ELF-1 (cell line): ENCODE data around the gene GRHPR.
"Not testable (repeated sequence)": the region's sequence is repeated elsewhere in the genome, so short reads cannot be mapped to it uniquely, and the experiment has no call there.

Experiments
- DNase-seq: peaks from one replicate; pipeline ENCODE4 v3.0.0-alpha.2; 2016; ENCODE audit warnings: low read depth, low spot score

Gene GRHPR

DNA sequence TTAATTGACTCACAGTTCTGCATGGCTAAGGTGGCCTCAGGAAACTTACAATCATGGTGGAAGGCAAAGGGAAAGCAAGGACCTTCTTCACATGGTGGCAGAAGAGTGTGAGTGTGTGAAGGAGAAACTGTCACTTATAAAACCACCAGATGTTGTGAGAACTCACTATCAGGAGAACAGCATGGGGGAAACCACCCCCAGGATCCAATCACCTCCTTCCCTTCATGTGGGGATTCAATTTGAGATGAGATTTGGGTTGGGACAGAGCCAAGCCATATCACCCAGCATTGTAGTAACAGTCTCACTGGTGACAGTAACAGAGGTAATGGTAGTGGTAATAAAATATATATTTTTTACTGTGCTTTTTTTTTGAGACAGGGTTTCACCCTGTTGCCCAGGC, 24.6 kb downstream of the GRHPR start:
- no peak for DNase-seq

DNA sequence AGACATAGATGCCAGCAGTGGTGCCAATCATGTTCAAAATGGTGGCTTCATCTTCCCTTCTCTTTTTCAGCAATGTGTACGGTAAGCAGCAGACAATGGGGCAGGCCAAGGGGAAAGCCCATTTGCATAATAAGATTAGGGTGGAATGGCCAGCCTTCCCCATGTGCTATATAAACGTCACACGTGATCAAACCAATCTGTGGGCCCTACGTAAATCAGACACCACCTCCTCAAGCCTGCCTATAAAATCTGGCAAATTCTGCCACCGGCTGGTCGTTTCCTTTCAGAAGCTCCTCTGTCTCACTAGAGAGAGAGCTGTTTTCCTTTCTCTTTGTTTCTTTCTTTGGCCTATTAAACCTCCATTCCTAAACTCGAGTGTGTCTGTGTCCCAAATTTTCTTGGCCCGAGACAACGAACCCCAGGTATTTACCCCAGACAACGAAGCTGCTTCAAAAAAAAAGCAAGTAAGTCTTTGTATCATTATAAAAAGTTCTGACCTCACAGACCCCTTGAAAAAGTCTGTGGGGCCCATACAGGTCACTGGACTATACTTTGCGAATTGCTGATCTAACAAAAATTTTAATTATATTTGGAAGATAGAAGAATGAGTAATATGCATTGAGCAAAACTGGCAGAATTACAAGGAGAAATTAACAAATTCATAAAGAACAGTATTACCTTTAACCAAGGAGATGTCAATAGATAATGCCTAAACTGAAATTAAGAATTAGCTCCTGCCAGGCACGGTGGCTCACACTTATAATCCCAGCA, 27.6 kb downstream of the GRHPR start:
- DNase-seq, result peak; percentile 60

DNA sequence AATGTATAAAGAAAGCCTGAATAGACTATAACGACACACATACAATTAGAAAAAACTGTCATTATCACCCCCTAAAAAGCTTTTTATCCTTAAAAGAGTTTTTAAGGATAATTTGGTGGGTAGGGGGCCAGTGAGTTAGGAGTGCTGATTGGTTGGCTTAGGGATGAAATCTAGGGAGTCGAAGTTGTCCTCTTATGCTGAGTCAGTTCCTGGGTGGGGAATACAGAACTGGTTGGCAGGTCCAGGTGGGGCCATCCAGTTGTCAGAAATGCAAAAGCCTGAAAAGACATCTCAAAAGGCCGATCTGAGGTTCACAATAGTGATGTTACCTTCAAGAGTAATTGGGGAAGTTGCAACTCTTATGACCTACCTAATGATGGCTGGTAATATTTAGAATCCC, 29.1 kb downstream of the GRHPR start:
- DNase-seq, result no peak

DNA sequence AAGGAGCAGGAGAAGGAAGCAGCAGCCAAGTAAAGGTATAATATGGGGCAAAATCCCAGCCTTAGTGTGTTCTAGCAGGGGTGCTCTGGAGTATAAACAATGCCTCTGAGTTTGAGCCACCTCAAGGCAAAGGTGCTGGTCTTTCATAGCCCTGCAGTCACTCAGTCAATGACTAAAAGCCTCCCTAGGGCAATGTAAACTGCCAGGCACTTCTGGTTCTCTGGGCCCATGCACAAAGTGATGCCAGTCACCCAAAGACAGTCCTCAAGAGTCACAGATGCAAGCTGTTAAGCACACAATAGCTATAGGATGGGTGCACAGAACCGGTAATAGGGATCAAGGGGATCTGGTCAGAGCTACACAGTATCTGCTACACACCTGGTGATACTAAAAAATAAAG, 30.1 kb downstream of the GRHPR start:
- DNase-seq, result no peak

DNA sequence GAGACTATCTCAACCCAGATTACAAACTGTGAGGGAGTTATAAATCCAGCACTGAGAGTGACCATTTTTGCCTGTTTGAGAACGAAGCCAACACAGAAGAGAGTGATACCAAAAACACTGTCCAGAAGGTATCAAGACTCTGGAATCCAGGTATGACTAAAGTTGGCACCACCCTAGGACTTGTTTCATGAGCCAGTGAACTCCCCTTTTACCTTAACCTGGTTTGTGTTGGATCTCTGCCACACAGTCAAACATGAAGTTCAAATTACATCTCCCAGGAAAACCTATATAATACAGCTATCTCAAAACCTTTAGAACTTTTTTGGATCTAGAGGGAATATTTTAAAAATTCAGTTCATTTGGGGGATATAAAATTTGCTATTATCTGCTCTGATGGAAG, 31.3 kb downstream of the GRHPR start:
- no peak for DNase-seq

DNA sequence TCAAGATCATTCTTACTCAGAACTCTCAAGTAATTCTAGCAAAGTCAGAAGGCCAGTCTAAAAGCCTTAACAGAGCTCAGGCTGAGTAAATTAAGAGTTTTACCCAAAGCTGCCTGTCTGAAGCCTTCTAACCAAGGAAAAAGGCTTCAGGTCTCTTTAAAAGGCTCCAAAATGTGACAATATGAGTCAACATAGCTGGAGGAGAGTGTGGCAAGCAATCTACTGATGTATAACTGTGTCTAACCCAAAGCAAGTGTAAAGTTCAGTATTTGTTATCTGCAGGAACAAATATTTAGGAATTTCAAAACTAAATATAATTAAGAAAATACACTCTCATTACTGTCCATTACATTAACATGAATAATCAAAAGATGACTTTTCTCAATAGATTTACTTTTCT, 31.7 kb downstream of the GRHPR start:
- DNase-seq, result no peak

DNA sequence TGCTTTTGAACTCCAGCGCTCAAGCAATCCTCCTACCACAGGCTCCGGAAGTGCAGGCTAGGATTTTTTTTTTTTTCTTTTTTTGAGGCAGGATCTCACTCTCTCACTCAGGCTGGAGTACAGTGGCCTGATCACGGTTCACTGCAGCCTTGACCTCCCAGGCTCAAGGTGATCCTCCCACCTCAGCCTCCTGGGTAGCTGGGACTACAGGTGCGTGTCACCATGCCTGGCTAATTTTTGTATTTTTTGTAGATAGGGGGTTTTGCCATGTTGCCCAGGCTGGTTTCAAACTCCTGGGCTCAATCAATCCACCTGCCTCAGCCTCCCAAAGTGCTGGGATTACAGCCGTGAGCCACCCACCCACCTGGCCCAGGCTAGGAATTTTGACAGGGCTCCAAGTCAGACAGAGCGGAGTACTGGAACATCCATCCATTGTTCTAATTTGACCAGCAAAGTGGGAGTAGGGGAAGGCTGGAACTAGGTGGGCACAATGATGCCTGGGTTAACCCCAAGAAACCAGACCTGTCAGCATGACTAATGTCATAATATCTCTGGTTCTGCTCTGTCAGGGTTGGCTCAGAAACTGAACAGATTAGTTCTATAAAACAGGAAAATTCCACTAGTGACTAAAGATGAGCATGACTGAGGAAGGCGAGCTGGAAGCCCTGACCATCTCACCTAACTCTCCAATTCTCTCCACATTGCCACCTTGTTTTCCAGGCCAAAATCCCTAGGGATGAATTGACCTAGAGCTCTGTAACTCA, 33.6 kb downstream of the GRHPR start:
- no peak for DNase-seq

DNA sequence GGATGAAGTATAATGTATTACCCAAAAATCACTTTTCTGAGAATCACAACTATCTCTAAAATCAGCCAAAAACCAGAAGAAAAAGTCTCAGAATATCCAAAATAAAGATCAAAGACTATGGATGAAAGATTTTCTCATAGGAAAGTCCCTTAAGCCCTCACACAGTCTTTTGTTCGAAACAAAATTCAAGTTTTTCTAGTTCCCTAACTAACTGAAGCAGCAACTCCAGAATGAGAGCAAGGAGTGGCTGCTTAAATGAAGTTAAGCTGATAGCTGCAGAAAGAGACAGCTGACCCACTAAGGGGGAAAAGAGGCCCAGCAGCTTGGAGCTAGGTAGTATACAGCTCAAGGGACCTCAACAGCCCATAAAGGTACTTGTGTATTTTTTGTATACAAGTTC, 34.3 kb downstream of the GRHPR start:
- DNase-seq, result no peak

DNA sequence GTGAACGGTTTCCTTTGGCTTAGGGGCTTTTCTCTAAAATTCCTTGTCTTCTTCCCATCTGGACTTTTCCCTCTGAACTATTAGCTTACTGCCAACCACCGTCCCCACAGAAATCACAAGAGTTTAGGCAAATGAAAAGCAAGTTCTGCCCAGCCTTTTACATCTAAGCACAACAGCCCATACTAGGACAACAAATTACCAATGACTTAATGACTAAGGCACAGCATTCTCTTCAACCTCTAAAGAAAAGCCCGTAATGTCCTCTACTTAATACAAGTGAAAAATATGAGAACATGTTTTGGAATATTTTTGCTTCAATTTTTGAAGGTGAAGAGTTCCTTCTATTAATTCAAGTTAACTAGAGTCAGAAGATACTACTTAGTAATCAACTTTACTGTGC, 41.5 kb downstream of the GRHPR start:
- no peak for DNase-seq

DNA sequence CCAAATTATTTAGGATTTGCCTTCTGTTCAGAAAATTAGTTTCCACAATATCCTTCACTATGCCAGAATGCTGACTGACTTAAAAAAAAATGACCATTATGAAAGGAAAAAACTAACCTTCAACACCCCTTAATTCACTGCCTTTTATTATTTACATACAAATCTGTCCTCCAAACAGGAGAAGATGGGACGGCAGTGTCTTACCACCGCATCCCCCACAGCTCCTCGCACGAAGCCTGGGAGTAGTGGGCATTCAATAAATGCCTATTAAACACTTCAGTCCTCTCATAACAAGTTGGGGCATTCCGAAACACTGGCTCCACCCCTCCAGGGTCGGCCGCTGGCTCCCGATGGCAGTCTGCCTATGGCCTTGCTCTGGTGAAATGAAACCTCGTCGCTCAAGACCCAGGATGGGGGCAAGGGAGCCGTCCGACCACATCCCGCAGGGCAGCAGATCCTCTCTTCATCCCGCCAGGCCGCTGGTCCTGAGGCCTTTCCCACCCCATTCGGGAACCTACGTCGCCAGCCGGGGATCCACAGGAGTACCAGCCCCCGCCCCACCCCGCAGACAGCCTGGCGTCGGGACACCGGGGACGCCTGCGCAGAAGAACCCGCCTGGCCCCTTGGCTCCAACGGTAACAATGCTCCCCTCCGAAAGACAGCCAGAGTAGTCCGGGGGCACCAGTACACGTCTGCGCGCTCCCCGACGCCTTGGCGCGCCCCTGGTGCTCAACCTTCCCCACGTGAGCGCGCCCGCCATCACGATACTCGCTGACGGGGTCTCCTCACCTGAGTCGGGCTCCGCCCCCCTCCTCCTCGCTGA, 42.1 kb downstream of the GRHPR start:
- no peak for DNase-seq

DNA sequence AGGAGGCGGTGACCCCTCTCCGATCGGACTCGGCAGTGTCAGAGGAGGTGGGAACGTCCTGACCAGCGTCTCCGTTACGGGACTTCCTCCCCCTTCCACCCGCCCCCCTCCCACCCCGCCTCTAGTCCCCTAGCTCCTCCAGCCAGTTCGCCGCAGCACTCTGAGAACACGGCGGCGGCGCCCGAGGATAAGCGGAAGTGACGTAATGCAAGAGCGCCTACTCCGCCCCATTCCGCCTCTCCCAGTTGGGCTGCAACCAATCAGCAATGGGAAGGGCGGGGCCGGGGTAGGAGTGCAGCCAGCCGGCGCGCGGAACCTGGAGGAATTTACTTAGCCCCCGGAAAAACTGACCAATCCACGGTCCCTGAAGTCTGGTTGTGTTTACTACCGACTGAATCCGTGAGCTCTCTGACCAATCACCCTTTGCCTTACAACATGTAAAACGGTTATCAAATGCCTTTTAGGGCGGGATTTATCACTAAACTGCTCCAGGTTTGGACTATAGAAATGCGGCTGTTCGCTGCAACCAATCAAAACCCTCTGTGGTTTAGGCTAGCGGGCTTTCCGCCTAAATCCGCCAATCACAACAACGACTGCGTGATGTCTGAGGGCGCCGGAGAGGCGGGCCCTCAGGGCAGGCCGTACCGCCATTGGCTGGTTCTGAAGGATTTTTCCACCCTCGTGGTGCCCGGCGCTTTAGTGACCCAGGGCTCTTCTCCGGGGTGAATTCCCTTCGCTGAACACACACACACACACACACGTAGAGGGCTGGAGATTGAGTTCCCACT, 42.9 kb downstream of the GRHPR start, which contains the start of gene ZBTB5:
Gene ZBTB5 (minus strand): TSS at position 202 of the 788 bp plus-strand sequence. CDS start 22,899 bp downstream, outside the sequence.
- peak; percentile 100 for DNase-seq

DNA sequence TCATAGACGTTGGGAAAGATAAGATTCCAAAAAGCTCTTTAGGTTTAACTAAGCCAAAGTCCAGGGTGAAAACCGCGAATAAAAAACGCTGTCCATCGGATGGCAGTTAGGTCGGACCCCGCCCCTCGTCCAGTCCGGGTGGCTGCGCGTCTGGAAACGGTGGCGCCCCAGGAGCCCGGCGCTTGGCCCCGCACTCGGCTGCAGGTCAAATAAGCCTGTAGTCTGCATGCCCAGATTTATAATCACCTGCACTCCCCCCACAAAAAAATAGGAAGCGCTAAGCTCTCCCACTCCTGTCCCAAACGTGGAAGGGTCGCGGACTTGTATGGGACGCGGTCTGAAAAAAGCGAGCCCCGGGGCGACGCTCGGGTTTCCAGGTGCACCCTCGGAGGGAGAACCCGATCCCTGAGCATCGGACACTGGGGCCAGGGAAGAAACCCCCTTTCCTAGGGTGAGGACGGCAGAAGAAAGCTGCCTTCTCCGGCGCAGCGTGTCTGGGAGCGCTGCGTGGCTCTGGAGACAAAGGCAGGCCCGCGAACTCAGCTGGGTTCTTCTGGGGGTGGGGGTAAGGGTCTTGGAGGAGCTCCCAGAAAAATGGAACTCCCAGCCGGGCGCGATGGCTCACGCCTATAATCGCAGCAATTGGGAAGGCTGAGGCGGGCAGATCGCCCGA, 43.7 kb downstream of the GRHPR start:
- DNase-seq, result peak; percentile 91

DNA sequence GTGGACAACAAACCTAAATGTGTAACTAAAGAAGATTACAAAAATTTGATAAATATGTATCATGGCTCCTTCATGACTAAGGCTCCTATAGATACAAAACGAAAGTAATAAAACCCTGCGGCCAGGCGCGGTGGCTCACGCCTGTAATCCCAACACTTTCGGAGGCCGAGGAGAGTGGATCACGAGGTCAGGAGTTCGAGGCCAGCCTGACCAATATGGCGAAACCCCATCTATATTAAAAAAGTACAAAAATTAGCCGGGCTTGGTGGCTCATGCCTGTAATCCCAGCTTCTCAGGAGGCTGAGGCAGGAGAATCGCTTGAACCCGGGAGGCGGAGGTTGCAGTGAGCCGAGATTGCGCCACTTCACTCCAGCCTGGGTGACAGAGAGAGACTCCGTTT, 45.0 kb downstream of the GRHPR start:
- not testable (repeated sequence) for DNase-seq

DNA sequence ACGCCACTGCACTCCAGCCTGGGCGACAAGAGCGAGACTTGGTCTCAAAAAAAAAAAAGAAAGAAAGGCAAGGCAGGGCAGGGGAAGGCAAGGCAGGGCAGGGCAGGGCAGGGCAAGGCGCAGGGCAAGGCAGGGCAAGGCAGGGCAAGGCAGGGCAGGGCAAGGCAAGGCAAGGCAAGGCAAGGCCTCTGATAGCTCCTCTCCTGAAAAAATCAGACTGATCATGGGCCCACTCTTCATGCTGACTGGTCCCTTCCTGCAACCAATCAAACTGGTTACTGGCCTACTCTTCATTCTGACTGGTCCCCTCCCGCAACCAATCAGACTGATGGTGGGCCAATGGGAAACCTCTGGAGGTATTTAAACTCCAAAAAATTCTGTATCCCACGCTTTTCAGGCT, 46.1 kb downstream of the GRHPR start:
- no peak for DNase-seq

DNA sequence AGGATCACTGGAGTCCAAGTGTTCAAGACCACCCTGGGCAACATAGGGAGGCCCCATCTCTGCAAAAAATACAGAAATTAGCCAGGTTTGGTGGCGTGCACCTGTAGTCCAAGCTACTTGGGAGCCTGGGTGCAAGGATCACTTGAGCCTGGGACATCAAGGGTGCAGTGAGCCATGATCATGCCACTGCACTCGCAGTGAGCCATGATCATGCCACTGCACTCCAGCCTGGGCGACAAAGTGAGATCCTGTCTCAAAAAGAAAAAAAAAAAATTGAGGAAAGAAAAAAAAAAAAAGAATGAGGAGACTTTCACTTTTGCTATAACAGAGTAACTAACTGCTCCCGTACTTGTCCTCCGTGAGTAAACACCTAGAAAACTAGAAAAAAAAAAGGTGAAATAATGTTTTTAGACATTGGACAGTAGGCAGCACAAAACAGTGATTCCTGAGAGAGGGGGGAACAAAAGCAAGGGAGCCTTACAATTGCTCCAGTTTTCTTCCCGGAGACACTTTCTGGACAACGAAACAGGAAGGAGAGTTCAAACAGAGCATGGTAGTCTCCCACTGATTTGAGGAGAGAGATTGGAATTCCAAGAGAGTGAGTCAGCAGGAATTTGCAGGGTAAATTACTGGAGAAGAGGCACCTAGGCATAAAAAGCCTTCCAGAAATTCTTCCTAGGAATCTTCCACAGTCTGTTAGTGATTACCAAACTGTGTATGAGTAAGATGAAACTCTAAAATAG, 49.6 kb downstream of the GRHPR start:
- DNase-seq, result peak; percentile 88

DNA sequence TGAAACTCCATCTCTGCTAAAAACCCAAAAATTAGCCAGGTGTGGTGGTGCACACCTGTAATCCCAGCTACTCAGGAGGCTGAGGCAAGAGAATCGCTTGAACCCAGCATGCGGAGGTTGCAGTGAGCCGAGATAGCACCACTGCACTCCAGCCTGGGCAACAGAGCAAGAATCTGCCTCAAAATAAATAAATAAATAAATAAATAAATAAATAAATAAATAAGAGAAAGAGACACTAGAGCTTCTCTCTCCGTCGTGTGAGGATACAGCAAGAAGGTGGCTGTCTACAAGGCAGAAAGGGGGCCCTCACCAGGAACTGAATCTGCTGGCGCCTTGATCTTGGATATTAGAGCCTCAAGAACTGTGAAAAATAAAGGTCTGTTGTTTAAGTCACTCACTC, 51.5 kb downstream of the GRHPR start:
- DNase-seq, result not testable (repeated sequence)

DNA sequence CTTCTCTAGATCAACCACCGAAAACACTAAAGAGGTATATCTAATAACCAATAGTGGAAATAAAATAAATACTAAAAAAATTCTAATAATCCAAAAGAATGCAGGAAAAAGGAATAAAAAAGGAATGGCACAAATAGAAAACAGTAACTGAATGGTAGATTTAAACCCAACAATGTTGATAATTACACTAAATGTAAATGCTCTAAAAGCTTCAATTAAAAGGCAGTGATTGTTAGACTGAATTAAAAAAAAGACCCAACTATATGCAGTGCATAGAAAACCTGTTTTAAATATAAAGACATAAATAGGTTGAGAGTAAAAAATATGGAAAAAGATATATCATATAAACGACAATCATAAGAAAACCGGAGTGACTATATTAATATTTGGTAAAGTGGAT, 51.9 kb downstream of the GRHPR start:
- DNase-seq, result no peak

DNA sequence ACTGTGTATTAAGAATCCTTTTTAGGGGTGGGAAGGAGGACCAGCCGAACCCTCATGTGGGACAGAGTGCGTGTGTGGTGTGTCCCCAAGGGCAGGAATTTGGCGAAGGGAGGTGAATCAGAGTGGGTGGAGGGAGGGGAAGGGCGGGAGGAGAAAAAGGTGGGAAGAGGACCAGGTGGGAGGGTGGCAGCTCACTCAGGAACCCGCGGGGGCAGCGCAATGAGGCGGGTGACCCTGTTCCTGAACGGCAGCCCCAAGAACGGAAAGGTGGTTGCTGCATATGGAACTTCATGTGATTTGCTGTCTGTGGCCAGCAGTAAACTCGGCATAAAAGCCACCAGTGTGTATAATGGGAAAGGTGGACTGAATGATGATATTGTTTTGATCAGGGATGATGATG, 54.4 kb downstream of the GRHPR start:
- DNase-seq, result no peak

DNA sequence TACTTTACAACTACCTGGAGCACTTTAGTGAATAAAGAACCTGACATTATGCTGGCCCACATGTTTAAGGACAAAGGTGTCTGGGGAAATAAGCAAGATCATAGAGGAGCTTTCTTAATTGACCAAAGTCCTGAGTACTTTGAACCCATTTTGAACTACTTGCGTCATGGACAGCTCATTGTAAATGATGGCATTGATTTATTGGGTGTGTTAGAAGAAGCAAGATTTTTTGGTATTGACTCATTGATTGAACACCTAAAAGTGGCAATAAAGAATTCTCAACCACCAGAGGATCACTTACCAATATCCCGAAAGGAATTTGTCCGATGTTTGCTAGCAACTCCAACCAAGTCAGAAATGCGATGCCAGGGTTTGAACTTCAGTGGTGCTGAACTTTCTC, 54.9 kb downstream of the GRHPR start:
- DNase-seq, result not testable (repeated sequence)

DNA sequence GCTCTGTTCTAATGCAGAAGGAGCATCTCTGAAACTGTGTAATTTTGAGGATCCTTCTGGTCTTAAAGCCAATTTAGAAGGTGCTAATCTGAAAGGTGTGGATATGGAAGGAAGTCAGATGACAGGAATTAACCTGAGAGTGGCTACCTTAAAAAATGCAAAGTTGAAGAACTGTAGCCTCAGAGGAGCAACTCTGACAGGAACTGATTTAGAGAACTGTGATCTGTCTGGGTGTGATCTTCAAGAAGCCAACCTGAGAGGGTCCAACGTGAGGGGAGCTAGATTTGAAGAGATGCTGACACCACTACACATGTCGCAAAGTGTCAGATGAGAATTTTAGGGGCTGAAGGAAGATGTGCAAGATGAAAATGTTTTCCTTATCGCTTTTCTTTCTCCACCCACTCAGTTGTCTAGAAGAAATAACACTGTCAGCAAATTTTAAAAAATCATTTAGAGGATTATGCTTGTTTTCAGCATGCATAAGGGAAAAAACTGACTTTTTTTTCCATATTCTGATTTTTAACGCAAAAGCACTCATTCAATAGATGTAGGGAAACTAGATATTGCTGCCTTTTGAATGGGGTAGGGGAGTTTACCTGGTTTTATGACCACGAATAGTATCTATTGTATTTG, 55.6 kb downstream of the GRHPR start:
- not testable (repeated sequence) for DNase-seq
